Measurements from ENCODE around the gene ZNF521.

The ZNF521 gene

DNA sequence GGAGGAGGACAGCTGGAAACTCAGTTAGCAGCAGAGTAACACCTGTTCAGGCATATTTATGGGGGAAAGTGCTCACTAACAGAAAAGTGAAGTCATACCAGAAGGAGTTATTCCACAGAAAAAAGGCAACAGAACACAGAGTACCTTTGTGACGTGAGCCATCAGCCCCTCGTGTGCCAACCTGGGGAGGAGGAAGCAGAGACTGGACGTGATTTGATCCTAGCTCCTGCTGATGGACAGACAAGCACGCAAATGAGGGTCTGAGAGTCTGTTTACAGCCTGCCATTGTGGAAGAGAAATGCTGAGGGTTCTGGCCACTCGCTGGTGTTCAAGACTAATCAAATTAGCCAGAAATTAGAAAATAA is 120.7 kb downstream of the ZNF521 start:
- TF ChIP-seq, protein P1, sequence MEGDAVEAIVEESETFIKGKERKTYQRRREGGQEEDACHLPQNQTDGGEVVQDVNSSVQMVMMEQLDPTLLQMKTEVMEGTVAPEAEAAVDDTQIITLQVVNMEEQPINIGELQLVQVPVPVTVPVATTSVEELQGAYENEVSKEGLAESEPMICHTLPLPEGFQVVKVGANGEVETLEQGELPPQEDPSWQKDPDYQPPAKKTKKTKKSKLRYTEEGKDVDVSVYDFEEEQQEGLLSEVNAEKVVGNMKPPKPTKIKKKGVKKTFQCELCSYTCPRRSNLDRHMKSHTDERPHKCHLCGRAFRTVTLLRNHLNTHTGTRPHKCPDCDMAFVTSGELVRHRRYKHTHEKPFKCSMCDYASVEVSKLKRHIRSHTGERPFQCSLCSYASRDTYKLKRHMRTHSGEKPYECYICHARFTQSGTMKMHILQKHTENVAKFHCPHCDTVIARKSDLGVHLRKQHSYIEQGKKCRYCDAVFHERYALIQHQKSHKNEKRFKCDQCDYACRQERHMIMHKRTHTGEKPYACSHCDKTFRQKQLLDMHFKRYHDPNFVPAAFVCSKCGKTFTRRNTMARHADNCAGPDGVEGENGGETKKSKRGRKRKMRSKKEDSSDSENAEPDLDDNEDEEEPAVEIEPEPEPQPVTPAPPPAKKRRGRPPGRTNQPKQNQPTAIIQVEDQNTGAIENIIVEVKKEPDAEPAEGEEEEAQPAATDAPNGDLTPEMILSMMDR (IDR thresholded peaks at IDR 0.05; ENCODE audit: insufficient read depth, low read length, poor library complexity, severe bottlenecking) = no peak
- no peaks in the 10 kb centered on the region for H3K36me3 ChIP-seq (ENCODE audit: control insufficient read depth, insufficient read depth, low read length)
- no peaks in the 10 kb centered on the region for H3K27me3 ChIP-seq (replicated peaks; ENCODE audit: control insufficient read depth, insufficient read depth, low read length)
- no peak overlapping the region for H3K4me3 ChIP-seq (replicated peaks; ENCODE audit: low read depth, low read length)
- no peak for DNase-seq (ENCODE audit: extremely low read depth, insufficient read length)

DNA sequence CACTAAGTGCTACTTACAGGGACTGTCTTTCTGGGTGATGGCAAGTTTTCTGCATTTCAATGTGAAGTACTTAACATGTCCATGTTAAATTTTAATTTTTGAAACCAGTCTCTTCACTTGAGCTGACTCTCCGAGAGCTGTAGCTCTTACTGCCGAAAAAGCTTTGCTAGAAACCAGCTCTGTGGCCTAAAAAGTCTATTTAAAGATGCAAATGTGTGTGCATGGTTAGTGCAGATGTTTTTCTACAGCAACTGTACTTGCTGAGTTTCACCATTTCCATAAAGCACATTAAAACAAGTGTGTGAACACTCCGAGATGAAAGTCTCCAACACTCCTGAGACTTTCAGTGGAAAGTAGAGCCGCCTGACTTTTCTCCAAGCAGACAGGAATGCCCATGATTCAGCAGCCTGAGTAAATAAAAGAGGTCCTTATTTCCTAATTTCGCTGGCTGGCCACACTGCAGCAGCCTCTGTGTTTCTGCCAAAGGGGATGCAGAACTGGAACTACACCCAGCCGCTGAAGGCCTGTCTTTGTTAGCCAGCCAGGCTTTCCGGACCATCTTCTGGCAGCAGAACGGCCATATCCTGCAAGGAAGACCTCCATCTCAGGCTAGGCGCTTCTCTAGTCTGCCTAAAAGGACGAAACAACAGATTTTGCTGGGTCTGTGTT is 121.2 kb downstream of the ZNF521 start:
- no peak for DNase-seq (ENCODE audit: extremely low read depth, insufficient read length)
- H3K36me3 ChIP-seq (ENCODE audit: control insufficient read depth, insufficient read depth, low read length) = no peaks in the 10 kb centered on the region
- H3K4me3 ChIP-seq (replicated peaks; ENCODE audit: low read depth, low read length) = no peak overlapping the region
- H3K27me3 ChIP-seq (replicated peaks; ENCODE audit: control insufficient read depth, insufficient read depth, low read length) = no peaks in the 10 kb centered on the region
- TF ChIP-seq, protein P1 (IDR thresholded peaks at IDR 0.05; ENCODE audit: insufficient read depth, low read length, poor library complexity, severe bottlenecking) = no peak

DNA sequence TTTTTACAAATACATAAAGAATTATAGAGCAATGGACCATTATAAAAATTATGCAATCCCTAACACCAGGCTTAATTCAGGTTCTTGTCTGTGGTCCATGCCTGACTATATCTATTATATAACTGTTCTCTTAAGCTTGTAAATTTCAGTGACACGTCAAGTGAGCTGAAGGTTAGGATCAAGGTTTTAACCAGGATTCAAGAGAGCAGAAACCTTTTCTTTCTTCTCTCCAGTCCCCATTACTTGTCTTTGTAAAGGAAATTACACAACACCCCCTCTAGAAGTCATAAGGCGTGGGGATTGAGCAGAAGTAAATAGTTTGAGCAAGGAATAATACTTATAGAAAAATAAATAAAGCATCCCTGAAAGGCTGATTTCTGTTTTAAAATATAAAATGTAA is 122.0 kb downstream of the ZNF521 start:
- Histone ChIP-seq H3K4me3 (replicated peaks; ENCODE audit: low read depth, low read length) (no peak overlapping the region), H3K36me3 (ENCODE audit: control insufficient read depth, insufficient read depth, low read length) (no peaks in the 10 kb centered on the region), H3K27me3 (replicated peaks; ENCODE audit: control insufficient read depth, insufficient read depth, low read length) (no peaks in the 10 kb centered on the region)
- TF ChIP-seq, protein P1 (IDR thresholded peaks at IDR 0.05; ENCODE audit: insufficient read depth, low read length, poor library complexity, severe bottlenecking) = no peak
- DNase-seq (ENCODE audit: extremely low read depth, insufficient read length) = no peak

- no peaks in the 10 kb centered on the region for H3K27me3 ChIP-seq (replicated peaks; ENCODE audit: control insufficient read depth, insufficient read depth, low read length)
- no peak overlapping the region for H3K4me3 ChIP-seq (replicated peaks; ENCODE audit: low read depth, low read length)
- H3K36me3 ChIP-seq (ENCODE audit: control insufficient read depth, insufficient read depth, low read length) = no peaks in the 10 kb centered on the region
- no peak for DNase-seq (ENCODE audit: extremely low read depth, insufficient read length)
- TF ChIP-seq, protein P1 (IDR thresholded peaks at IDR 0.05; ENCODE audit: insufficient read depth, low read length, poor library complexity, severe bottlenecking) = no peak
These were observed 122.9 kb downstream of the ZNF521 start for GRCh38 chr18:25229081-25229480.

DNA sequence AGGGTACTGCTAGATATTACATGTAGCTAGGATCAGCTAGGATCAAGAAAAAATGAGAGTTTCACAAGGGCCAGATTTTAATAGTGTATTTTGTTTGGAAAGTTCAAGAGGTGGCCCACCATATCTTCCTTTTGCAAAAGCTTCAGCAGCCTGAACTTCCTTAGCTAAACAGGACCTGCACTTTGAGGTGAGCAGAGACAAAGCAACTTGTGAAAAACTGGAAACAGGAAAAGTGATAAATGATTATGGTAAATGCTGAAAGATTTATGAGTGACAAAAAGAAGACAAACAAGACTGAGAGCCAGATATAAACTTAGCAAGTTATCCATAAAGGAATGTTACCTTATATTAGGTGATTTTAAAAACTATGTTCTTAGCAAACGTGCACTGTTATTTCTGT is 123.6 kb downstream of the ZNF521 start:
- H3K4me3 ChIP-seq (replicated peaks; ENCODE audit: low read depth, low read length) = no peak overlapping the region
- TF ChIP-seq, protein P1 (IDR thresholded peaks at IDR 0.05; ENCODE audit: insufficient read depth, low read length, poor library complexity, severe bottlenecking) = no peak
- DNase-seq (ENCODE audit: extremely low read depth, insufficient read length) = no peak
- H3K27me3 ChIP-seq (replicated peaks; ENCODE audit: control insufficient read depth, insufficient read depth, low read length) = no peaks in the 10 kb centered on the region
- no peaks in the 10 kb centered on the region for H3K36me3 ChIP-seq (ENCODE audit: control insufficient read depth, insufficient read depth, low read length)

GRCh38 chr18:25225151-25225550 is 126.8 kb downstream of the ZNF521 start:
- TF ChIP-seq, protein P1 (IDR thresholded peaks at IDR 0.05; ENCODE audit: insufficient read depth, low read length, poor library complexity, severe bottlenecking) = no peak
- no peaks in the 10 kb centered on the region for H3K27me3 ChIP-seq (replicated peaks; ENCODE audit: control insufficient read depth, insufficient read depth, low read length)
- no peaks in the 10 kb centered on the region for H3K36me3 ChIP-seq (ENCODE audit: control insufficient read depth, insufficient read depth, low read length)
- no peak overlapping the region for H3K4me3 ChIP-seq (replicated peaks; ENCODE audit: low read depth, low read length)
- no peak for DNase-seq (ENCODE audit: extremely low read depth, insufficient read length)
